Panc1 (cell line): ENCODE measurements around the gene TLCD3B. TPM values are rescaled to one million over a fixed set of nuclear protein-coding genes. Genes with fewer than 3 reads are reported as not detected.

ENCODE experiments used
- ATAC-seq: fragments of 200-7000 bp; cut with Tn5 transposase; 2 replicates; pipeline ENCODE4 v1.9.1; 2020; ENCODE audit warnings: mild to moderate bottlenecking, moderate library complexity
- BruUV-seq: library from RNA; stranded (reverse); fragments of 400-500 nt; replicated peaks from 2 replicates; lab custom pipeline; 2021; lab: Mats Ljungman, UMichigan
- CTCF ChIA-PET: fragments of 300-600 bp; sonication (Branson Sonifier 250); formaldehyde crosslinking; loops from one replicate; lab custom pipeline; 2022; ENCODE audit warnings: antibody characterized with exemption; lab: Charles Lee
- POLR2A ChIA-PET: fragments of 300-600 bp; sonication (Branson Sonifier 250); formaldehyde crosslinking; loops from one replicate; lab custom pipeline; 2022; ENCODE audit warnings: antibody characterized with exemption; lab: Charles Lee
- DNase-seq: peaks from one replicate; pipeline ENCODE4 v3.0.0-alpha.2; 2010; ENCODE audit warnings: low read depth, low spot score
- H3K27ac ChIP-seq: 2 replicates; pipeline ENCODE4 v1.5.1; 2011; ENCODE audit warnings: mild to moderate bottlenecking, low read length, inconsistent platforms
- H3K27me3 ChIP-seq: fragments of 200-500 bp; sonication (Bioruptor generic); 2 replicates; pipeline ENCODE4 v1.6.0; 2014; ENCODE audit warnings: low read length, inconsistent platforms; ENCODE audit not compliant: control insufficient read depth, insufficient read depth
- H3K36me3 ChIP-seq: fragments of 200-500 bp; sonication (Bioruptor generic); 2 replicates; pipeline ENCODE4 v1.5.1; 2014; ENCODE audit warnings: inconsistent platforms, mild to moderate bottlenecking, low read length, moderate library complexity; ENCODE audit not compliant: control insufficient read depth, insufficient read depth
- H3K4me1 ChIP-seq: 2 replicates; pipeline ENCODE4 v1.5.1; 2011; ENCODE audit warnings: inconsistent platforms, mild to moderate bottlenecking, low read length, moderate library complexity; ENCODE audit not compliant: control insufficient read depth, insufficient read depth
- H3K4me3 ChIP-seq, 2 experiments: 2 replicates each; pipeline ENCODE4 v1.5.1; 2011 to 2012; ENCODE audit warnings: low read depth in 2 of 2, low read length in 2 of 2, mild to moderate bottlenecking in 2 of 2, inconsistent platforms in 1 of 2, moderate library complexity in 1 of 2
- H3K9me3 ChIP-seq: fragments of 200-500 bp; sonication (Bioruptor generic); 2 replicates; pipeline ENCODE4 v1.5.1; 2014; ENCODE audit warnings: low read depth, mild to moderate bottlenecking, inconsistent platforms, low read length, moderate library complexity; ENCODE audit not compliant: control insufficient read depth, insufficient read depth
- POLR2AphosphoS5 ChIP-seq: IDR thresholded peaks from 2 replicates; pipeline ENCODE4 v1.6.1; 2012; ENCODE audit warnings: mild to moderate bottlenecking, low read depth, low read length, moderate library complexity
- SIN3A ChIP-seq: IDR thresholded peaks from 2 replicates; pipeline ENCODE4 v1.6.1; 2012; ENCODE audit warnings: low read depth, mild to moderate bottlenecking, low read length, moderate library complexity, borderline replicate concordance; ENCODE audit not compliant: insufficient read depth
- TCF7L2 ChIP-seq: IDR thresholded peaks from 2 replicates; pipeline ENCODE4 v1.6.1; 2011; ENCODE audit warnings: mild to moderate bottlenecking, low read depth, low read length, inconsistent platforms
- in situ Hi-C: cut with HindIII; loops from 2 replicates; pipeline ENCODE4 v1.10.0; 2016; ENCODE audit warnings: low sequenced_read_pairs, low pct_unique_long_range_greater_than_20kb
- intact Hi-C: fragments of 100-400 bp; cut with micrococcal nuclease; formaldehyde crosslinking; loops from one replicate; pipeline ENCODE4 v1.10.0; 2022; ENCODE audit not compliant: unreplicated experiment
- total RNA-seq: library from RNA; stranded (reverse); gene quantifications from one replicate; pipeline ENCODE4 v1.2.1, GENCODE V29; 2021; ENCODE audit not compliant: unreplicated experiment
- TF ChIP-seq, protein P1 (sequence below): fragments of 450-650 bp; IDR thresholded peaks from 2 replicates; pipeline ENCODE4 v1.5.1; 2017; ENCODE audit warnings: mild to moderate bottlenecking
- TF ChIP-seq, protein P2 (sequence below), 2 experiments: IDR thresholded peaks; 2 replicates each; pipeline ENCODE4 v1.6.1; 2011 to 2012; ENCODE audit warnings: low read depth in 2 of 2, control low read depth in 1 of 2, low read length in 1 of 2, mild to moderate bottlenecking in 1 of 2, moderate library complexity in 1 of 2; ENCODE audit not compliant: insufficient read depth in 1 of 2

The TLCD3B gene
- total RNA-seq, 1 experiment from 2014 or later: 3.5 TPM

- peaks cover 21% of the 10 kb centered on the region for H3K36me3 ChIP-seq
- no peaks in the 10 kb centered on the region for H3K9me3 ChIP-seq
- no TSS peak for BruUV-seq
- H3K4me3 ChIP-seq: peak overlapping the region; percentile 67 to 90
- no peak for DNase-seq
- ChIA-PET POLR2A (no interaction called here), CTCF (interaction anchor here (1.1 kb wide), 1 partner anchor 9 kb away, joined by 4 read pairs; no protein-coding TSS in a partner anchor)
- H3K4me1 ChIP-seq: peaks cover 30% of the 10 kb centered on the region
- in situ Hi-C loops (no loop called here), intact Hi-C loops (no loop called here)
- peak overlapping the region; percentile 91 for H3K27ac ChIP-seq
- TF ChIP-seq, protein P1, sequence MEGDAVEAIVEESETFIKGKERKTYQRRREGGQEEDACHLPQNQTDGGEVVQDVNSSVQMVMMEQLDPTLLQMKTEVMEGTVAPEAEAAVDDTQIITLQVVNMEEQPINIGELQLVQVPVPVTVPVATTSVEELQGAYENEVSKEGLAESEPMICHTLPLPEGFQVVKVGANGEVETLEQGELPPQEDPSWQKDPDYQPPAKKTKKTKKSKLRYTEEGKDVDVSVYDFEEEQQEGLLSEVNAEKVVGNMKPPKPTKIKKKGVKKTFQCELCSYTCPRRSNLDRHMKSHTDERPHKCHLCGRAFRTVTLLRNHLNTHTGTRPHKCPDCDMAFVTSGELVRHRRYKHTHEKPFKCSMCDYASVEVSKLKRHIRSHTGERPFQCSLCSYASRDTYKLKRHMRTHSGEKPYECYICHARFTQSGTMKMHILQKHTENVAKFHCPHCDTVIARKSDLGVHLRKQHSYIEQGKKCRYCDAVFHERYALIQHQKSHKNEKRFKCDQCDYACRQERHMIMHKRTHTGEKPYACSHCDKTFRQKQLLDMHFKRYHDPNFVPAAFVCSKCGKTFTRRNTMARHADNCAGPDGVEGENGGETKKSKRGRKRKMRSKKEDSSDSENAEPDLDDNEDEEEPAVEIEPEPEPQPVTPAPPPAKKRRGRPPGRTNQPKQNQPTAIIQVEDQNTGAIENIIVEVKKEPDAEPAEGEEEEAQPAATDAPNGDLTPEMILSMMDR: no peak; the same call in 1 of the 2 replicates
- TF ChIP-seq POLR2AphosphoS5 (peak; percentile 62), SIN3A (no peak), TCF7L2 (peak; percentile 39; the same call in 1 of the 2 replicates)
- TF ChIP-seq, protein P2, sequence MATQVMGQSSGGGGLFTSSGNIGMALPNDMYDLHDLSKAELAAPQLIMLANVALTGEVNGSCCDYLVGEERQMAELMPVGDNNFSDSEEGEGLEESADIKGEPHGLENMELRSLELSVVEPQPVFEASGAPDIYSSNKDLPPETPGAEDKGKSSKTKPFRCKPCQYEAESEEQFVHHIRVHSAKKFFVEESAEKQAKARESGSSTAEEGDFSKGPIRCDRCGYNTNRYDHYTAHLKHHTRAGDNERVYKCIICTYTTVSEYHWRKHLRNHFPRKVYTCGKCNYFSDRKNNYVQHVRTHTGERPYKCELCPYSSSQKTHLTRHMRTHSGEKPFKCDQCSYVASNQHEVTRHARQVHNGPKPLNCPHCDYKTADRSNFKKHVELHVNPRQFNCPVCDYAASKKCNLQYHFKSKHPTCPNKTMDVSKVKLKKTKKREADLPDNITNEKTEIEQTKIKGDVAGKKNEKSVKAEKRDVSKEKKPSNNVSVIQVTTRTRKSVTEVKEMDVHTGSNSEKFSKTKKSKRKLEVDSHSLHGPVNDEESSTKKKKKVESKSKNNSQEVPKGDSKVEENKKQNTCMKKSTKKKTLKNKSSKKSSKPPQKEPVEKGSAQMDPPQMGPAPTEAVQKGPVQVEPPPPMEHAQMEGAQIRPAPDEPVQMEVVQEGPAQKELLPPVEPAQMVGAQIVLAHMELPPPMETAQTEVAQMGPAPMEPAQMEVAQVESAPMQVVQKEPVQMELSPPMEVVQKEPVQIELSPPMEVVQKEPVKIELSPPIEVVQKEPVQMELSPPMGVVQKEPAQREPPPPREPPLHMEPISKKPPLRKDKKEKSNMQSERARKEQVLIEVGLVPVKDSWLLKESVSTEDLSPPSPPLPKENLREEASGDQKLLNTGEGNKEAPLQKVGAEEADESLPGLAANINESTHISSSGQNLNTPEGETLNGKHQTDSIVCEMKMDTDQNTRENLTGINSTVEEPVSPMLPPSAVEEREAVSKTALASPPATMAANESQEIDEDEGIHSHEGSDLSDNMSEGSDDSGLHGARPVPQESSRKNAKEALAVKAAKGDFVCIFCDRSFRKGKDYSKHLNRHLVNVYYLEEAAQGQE (IDR thresholded peaks at IDR 0.05; ENCODE audit: insufficient read depth in 1 of 2, low read depth in 2 of 2, low read length in 1 of 2): no peak
- no peaks in the 10 kb centered on the region for H3K27me3 ChIP-seq
- ATAC-seq: peak; percentile 18
Observed at GRCh38 chr16:30063893-30064728, 33.0 kb upstream of the TLCD3B start.

GRCh38 chr16:30063278-30063892 is 32.3 kb upstream of the TLCD3B start:
- TF ChIP-seq, protein P2 (IDR thresholded peaks at IDR 0.05; ENCODE audit: insufficient read depth in 1 of 2, low read depth in 2 of 2, low read length in 1 of 2): no peak
- TF ChIP-seq POLR2AphosphoS5: no peak
- no peak for TF ChIP-seq TCF7L2
- TF ChIP-seq SIN3A: no peak
- TF ChIP-seq, protein P1: no peak
- H3K4me3 ChIP-seq: peak overlapping the region; percentile 67 to 90; a peak in 2 of 4 replicates
- no TSS peak for BruUV-seq

More at GRCh38 chr16:30063278-30063892, 32.3 kb upstream of the TLCD3B start:
- no peak for DNase-seq
- Histone ChIP-seq H3K4me1 (peaks cover 23% of the 10 kb centered on the region), H3K9me3 (no peaks in the 10 kb centered on the region), H3K27me3 (no peaks in the 10 kb centered on the region), H3K36me3 (peaks cover 16% of the 10 kb centered on the region), H3K27ac (peak overlapping the region; percentile 91)
- intact Hi-C loops: no loop called here
- no peak for ATAC-seq
- POLR2A ChIA-PET: interaction anchor here (0.6 kb wide), 1 partner anchor 244 kb away, joined by 3 read pairs; no protein-coding TSS in a partner anchor
- CTCF ChIA-PET: interaction anchor here (1.1 kb wide), 1 partner anchor 8 kb away, joined by 4 read pairs; no protein-coding TSS in a partner anchor
- in situ Hi-C loops: no loop called here
